NCI-H146 (cell line): ENCODE measurements around the gene FOXP1.
"Not testable (repeated sequence)": the region's sequence is repeated elsewhere in the genome, so short reads cannot be mapped to it uniquely, and the experiment has no call there.

ENCODE experiments used
- DNase-seq: peaks from one replicate; lab custom pipeline; 2025; lab: John Stamatoyannopoulos, UW

The FOXP1 gene

DNA sequence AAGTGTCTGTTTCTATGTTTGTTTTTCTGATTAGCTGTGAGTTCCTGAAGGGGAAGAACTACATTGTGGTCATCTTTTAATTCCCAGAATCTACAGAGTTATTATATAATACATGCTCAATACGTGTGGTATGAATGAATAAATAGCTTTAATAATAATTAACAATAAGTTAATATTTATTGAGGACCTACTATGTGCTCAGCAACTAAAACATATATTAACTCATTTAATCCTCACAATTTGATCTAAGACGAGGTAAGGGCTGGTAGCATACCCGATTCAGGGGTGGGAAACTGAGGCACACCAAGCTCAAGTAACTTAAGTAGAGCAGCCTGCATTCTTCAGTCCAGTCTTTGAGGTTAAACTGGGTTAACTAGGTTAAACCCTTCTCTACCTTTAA lies 553.8 kb downstream of the FOXP1 start:
- no peak for DNase-seq

DNA sequence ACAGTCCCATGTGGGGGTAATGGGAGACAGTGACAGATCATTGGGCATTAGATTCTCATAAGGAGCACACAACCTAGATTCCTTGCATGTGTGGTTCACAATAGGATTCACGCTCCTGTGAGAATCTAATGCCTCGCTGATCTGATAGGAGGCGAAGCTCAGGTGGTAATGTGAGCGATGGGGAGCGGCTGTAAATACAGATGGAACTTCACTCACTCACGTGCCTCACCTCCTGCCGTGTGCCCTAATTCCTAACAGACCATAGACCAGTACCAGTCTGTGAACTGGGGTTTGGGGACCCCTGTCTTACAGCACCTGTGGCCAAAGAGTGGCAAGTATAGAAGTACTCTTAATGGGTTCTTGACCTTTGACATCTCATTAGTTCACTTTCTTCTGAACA lies 554.7 kb downstream of the FOXP1 start:
- DNase-seq: no peak

DNA sequence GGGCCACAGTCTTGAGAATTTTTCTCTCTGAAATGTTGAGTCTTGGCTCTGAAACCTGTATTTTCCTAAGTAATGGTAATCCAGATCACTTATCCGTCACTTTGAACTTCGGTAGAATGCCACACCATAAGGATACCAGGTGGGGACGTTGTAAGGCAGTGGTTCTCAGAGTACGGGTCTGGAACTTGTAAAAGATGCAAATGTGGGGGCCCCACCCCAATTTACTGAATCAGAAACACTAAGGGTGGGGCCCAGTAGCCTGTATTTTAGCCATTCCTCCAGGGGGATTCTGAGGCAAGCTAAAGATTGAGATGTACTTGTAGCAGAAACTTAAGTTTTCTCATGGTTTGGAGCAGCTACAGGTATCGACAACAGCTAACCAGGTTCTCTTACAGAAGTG lies 555.3 kb downstream of the FOXP1 start:
- no peak for DNase-seq

DNA sequence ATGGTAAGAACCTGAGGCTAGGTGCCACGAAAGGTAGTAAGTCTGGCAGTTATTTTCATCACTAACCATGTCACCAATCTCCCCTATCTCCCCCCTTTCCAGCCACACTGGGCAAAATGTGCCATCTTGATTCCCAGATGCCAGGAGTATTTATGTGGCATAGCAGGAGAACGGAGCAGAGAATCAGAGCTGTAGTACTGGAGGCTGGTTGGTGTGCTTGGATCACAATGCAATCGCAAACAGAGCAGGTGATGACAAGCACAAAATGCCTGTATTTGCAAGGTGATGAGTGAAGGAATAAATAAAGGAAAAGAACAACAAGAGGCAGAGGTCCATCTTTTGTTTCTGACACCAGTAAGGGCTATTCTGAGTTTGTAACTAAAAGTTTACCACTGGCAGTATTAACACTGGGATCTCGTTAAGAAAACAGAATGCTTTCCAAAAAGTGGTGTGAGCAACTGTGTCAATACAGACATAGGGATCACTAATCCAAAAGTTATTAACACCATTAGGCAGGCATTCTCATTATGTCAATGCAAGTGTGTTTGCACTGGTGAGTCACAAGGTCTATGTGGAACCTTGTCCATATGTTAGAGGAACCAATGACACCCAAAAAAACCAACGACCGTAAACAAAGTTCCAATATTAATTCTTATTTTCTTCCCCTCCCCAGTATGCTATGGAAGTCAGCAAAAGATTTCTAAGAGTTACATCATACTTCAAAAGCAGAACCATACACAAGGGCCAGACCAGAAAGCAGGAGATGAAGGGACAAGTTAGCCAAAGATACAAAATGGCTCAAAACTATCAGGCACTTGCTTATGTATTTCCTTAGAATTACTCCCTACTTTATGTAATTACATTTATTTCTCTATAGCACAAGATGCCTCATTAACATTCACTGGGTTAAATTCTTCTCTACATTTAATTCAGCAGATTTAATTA lies 556.6 kb downstream of the FOXP1 start:
- DNase-seq: peak; percentile 21

DNA sequence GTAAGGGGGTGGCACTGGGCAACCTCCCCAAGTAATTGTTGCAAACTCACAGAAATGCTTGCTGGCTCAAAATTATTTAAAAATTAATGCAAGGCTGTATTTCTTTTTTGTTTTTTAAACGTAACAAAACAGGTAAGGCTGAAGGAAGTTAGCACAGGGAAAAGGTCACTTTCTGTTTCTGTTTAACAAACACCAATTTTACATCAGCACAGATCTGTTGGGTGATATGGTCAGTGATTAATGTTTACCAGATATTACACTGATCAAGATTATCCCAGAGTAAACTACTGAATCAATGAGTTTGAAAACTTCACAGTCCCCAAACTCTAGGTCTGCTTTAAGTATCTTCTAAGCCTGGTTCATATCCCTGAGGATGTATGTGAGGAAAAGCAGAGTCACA lies 558.0 kb downstream of the FOXP1 start:
- DNase-seq: no peak

DNA sequence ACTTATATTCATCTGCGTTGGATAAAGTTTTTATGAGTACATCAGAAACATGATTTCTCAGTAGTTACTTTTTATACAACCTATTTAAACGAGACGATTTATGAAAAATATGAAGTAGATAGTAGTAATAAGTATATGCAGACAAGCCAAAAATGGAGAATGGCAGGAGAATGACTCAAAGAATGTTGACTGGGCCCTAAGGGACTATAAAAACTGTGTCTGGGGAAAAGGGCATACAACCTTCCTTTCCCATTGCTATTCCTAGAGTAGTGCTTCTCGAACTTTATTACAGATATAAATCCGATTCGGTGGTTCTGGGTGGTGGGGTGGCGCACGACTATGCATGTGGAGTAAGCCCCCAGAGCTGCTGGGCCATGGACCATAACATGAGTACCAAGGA lies 558.5 kb downstream of the FOXP1 start:
- no peak for DNase-seq

DNA sequence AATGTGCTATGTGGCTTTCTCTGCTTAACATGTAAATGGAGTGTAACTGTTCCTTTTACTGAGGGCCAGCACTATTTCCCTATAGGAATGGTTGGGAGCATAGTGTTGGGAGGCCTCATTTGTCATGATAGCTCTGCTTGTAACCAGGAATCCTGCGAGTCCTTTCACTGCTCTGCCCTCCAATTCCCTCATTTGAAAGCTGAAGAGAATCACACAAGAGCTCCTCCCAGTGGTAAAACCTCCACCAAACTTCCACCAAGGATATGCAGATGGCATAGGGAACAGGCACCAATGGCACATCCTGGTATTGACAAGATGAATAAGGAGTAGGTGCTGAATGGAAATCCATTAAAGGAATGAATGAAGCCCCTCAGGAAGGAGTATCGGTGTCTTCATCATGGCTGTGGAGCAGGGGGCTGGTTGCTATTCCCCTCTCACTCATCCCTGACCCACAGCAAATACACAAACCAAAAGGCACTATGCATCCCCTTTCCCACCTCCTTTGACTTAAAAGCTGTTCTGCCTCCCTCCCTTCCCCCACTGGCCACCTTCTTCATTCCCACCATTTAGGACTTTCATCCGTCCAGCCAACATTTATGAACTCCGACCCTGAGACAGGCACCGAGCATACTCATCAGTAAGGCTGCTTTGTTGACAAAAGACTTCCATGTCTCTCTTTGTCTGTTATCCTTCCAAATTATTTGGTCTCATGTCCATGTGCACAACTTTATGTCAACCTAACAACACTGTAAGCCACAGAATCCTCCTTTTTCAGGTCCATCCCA lies 560.8 kb downstream of the FOXP1 start:
- no peak for DNase-seq

DNA sequence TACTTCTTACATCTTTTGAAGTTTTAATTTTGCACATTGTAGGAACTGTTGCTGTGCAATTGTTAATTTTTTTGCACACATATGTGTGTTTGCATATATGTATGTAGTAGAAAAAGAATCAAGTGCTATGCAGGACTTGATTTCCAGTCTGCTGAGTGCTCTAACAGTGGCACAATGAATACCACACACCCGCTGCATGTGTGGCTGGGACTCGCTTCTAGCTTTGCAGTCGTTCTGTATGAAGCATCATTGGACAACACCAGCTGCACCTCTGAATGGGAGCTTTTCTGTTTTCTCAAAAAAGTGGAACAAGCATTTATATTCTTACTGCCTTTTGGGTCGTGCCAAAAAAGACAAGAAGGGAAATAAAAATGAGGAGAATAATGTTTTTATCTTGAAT lies 564.7 kb downstream of the FOXP1 start:
- no peak for DNase-seq

DNA sequence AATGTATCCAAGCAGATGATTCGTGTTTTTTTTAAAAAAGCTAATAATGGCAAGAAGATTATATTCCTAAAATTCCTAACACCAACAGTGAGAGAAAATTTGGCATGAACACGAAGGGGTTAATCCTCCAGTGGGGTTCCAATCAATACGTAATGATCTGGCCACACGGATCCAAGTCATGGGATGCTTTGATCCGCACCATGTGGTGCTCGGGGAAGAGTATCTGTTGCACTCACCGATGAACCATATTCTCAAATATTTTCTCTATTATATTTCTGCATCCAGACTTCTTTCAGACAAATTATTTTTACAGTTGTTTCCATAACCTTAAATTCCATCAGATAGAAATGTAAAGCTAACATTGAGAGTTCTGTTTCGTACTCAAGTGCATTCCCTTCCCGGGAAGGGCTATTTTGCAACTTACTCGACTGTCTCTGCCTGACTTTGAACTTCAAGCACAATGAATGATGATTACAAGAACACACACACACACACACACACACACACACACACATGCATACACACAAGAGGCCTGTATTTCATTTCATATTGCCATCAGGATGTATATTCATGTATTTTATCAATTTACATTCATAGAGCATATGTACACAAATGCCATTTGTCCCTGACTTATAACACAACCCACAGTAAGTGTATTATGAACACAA lies 567.2 kb downstream of the FOXP1 start:
- no peak for DNase-seq

DNA sequence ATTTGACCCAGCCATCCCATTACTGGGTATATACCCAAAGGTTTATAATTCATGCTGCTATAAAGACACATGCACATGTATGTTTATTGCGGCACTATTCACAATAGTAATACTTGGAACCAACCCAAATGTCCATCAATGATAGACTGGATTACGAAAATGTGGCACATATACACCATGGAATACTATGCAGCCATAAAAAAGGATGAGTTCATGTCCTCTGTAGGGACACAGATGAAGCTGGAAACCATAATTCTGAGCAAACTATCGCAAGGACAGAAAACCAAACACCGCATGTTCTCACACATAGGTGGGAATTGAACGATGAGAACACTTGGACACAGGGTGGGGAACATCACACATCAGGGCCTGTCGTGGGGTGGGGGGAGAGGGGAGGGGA lies 568.9 kb downstream of the FOXP1 start:
- DNase-seq: not testable (repeated sequence)

DNA sequence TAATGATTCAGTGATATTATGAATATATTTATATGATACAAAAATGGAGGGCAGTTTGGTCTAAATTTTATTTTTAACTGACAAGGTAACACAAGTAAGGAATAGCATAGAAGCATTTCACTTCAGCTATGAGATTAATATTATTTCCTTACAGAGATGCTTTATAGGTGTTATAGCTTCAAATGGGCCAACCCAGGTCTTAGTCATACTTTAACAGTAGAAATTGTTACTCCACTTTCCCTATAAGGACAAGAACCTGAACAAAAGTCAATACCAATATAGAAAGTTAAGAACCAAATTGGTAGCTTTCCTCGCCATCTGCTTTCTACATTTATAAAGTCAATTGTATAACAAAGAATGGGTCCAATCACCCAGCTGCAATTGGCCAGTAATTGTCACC lies 570.6 kb downstream of the FOXP1 start:
- DNase-seq: no peak

DNA sequence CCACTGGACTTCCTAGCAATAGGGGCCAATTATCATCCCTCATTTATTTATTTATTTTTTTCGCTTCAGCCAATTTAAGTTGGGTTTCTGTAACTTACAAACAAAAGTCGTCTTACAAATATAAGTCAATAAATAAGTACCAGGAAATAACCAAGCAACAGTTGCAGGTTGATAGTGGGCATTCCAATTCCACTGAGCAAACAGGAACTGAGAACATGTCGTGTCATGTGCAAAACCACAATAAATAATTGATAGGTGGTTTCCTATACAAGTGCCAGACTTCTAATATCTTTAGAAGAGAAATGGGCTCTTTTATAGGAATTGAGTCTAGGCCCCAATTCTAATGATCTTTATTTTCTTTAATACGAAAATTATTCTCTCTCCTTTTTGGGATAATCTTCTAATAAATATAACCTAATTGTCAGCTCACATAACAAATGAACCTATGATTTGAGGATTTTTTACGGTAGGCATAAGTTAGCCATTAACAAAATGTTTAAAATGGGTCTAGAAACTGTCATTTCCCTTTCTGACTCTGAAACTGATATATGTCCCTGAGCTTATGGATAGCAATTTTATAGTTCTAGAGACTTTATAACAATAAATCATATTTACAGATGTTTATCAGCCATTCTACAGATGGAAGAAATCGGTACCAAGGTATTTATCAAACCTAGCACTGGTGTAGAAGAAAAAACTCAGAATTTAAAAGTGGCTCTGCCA lies 571.8 kb downstream of the FOXP1 start:
- no peak for DNase-seq

DNA sequence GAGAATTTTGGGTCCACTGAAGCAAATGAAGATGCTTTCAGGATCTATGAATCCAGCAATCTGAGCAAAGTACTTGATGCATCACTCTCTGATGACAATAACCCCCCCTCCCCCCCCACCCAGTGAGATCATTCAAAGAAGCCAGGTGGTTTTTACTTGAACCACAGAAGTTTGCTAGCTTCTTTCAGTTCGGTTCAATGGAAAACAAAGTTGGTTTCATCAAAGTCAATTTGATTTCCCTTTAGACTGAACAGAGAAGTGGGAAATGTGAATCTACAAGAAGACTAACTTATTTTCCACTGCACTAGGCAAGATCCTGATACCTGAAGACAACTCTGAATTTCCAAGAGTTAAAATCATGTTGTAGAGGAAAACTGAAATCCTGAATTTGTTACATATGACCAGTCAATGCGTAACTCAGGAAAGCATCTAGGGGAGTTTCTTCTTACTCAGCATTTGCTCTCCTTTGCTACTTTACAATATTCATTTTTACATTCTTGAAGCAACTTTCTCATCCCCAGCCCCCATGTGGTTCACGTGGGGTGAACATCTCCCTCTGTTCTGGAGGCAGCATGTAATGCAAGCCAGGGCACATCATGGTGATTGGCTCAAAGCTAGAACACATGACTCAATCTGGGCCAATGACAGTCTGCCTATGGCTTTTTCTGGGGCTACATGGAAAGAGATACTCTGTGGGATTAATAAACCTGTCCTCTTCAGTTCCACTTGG lies 572.6 kb downstream of the FOXP1 start:
- DNase-seq: peak; percentile 22

DNA sequence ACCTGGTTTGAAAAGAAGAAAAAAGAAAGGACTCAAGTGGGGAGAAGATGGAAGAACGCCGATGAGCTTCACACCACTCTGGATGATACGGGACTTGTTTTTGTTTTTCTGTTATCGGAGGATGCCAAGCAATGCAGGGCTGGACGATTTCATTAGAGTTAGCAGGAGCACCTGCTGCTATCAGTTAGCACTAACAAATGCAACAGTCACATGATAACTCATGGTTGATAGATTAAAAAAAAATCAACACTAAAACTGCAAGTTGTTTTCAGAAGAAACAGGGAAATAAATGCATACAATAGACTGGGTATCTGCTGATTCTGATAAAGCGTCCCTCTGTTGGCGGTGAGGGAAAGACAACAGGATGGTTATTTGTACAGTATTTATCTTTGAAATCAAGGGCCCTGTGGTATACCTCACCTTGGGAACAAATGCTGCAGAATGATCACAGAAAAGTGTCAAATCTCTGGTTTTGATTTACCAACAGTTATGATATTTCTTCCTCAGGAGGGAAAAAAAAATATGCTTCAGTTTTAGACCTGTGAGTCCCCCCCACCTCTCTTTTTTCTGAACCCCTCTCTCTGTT lies 575.1 kb downstream of the FOXP1 start:
- no peak for DNase-seq

DNA sequence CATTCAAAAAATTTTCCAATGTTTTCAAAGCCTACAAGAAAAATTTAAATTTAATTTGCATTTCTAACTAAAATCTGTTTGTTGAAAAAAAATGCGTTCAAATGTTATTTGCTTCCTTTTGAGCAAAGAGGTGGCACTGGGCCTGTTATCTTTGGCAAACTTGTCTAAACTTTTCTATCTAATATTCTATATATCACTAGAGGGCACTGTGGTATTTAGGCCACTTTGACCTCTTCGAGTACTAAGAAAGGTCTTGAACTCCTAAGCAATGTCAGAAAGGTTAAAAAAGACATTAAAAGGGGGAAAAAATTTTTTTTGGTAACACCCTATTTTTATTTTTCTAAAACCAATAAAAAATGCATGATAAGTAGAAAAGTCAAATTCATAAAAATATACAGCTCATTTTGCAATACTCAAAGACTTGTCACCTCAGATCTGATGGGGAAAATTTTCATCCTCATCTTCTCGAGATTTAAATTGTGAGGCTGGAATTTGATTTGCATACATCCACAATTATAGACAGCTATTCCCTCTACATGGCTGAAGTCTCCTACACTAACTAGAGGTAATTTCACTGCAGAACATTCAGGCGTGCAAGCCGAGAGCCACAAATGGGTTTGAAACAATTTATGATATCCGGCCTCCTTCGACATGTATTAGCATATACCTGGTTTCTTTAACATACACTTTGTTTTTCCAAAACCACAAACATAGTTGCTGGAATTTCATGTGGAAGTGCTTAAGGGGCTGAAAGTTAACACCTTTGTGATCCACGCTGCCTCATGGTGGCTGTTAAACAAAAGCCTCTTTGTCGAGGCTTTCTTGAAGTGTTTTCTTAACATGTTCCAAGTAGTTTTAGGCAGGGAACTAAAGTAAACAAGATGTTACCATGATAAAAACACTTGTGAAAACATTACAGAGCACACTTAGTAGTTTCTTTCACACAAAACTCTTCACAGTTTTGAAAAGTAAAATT lies 576.4 kb downstream of the FOXP1 start:
- DNase-seq: peak; percentile 26

DNA sequence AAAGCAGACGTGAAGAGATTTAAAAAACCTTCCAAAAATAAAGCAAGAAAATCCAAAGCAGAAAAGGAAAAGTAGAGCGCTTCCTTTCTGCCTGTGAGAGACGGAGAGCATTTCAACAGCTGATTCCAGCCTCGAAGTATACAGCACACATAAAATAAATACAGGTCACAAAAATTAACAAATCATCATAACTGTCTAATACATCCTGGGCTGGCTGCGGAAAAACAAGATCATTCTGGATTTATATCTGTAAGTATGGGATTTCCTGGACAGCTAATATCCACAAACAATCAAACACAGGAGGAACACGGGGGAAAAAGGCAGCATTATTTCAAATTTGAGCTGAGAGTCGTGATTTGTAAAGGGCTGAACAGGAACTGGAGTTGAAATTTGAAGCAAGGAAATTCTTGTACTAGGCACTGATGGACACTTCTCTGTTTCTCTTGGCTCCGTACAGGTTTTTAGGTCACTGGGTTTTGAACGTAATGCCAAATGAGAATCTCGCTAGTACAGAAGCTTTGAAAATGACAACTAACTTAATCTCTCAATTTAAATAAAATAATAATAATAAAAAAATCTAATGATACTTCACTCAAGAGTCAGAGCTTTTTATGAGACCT lies 577.7 kb downstream of the FOXP1 start:
- DNase-seq: no peak

DNA sequence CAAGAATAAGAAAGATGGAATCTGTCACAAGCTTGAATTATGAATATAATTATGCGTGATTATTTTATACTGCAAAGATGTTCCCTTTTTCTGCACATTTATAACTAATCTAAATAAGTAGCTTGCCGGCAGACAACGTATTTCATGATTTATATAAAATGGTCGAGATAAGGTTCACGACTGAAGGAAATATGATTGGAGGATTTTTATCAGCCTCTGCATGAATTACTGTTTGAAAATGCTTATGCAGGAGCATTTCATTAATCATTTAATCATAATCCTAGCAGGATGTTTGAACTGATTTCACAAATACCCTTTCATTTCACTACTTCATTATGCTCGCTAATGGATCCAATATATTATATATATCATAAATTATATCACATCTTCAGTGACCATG lies 580.0 kb downstream of the FOXP1 start:
- DNase-seq: no peak

DNA sequence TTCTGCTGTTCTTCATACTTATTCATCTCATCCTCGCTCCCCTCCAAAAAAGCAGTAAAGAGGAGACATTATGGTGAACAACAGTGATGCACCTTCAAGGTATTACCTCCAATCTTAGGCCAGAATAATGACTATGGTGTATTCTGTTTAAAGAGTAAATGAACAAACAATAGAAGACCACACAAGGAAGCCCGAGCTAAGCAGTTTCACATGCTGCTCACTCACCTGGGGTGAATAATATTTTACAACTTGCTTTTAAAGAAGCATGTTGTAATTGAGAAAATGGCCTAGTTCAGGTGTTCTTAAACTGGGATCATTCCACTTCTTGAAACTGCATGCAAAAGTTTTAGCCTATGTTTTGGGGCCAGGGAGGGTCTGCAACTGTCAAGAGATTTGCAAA lies 581.2 kb downstream of the FOXP1 start:
- no peak for DNase-seq

DNA sequence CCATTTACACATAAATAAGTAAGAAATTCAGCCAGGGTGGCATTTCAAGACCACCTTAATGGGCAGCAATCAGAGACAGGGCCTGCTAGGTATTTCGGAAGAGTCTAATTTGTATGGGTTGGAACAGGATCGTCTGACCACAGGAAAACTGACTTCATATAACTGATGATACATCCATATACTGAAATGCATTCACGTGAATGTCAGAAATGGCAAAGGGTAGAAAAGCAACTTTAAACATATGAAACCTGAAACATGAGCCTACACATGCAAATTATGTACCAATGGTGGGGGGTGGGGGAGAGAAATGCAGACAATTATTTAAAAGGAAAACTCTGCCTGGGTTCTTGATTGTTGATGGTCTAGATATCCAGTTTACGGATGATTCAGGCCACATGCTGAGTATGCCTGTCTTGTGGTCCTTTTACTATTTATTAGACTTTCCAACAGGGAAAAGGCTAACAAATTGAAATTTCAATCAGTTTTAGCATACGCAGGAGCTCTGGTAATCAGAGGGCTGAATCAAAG lies 582.2 kb downstream of the FOXP1 start:
- DNase-seq: no peak
